Endothelial cell of coronary artery (primary cell): ENCODE data around the gene CHCHD10. TPM values are rescaled to one million over a fixed set of nuclear protein-coding genes. Genes with fewer than 3 reads are reported as not detected.

Experiments used
- total RNA-seq: library from RNA; depleted of rRNA; stranded (reverse); fragments of >200 nt; gene quantifications from 2 replicates; pipeline ENCODE4 v1.2.3, GENCODE V29; 2014

The CHCHD10 gene
- total RNA-seq: 4.3 and 8.4 TPM in 2 replicates

GRCh38 chr22:23767673-23768548 lies at the start of gene CHCHD10:
CHCHD10 (minus strand) TSS chr22:23767972; CDS start chr22:23767874, 98 bp downstream.

GRCh38 chr22:23786752-23787599 lies 19.2 kb upstream of the CHCHD10 start, which contains the start of gene SMARCB1:
SMARCB1 (plus strand) TSS chr22:23786966; CDS start chr22:23787170, 204 bp downstream.

GRCh38 chr22:23772649-23773473 lies 5.1 kb upstream of the CHCHD10 start, which contains the start of gene MMP11:
MMP11 (plus strand) TSS chr22:23772849; CDS start chr22:23772871, 22 bp downstream.

DNA sequence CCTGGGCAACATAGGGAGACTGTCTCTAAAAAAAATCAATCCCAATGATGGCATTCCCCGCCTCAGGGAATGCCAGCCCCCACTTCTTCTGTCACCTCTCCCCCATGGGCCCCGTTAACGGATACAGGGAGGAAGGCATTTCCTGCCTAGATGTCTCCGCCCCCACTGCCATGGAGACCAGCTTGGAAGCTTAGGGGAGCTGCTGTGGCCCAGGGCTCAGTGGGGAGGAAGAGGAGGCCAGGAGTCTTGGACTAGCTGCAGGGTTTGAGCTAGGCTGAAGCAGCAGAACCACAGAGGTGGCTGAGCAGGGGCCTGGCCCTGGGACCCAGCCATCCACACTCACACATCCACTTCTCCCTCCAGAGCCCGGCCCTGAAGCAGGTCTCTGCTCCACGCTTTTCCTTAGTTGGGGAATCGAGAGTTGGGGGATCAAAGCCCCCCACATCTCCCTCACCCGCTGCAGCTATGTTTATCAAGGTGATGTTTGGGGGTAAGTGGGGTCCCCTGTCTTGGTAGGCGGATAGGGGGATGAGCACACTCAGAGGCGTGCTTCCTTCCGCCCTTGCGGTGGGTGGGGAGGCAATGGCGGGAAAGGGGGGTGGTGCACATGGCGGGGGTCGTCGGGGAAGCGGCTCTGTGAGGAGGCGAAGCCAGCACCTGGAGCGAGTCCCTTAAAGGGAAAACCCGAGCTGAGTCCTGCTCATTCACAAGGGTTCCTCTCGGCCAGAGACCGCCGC lies 4.8 kb downstream of the CHCHD10 start, which contains the start of gene C22orf15:
TSS of gene C22orf15 (plus strand) at position 149 of the 737 bp plus-strand sequence. CDS start at position 466, 317 bp downstream.

GRCh38 chr22:23754220-23754919 lies 13.4 kb downstream of the CHCHD10 start, which contains the start of gene VPREB3:
VPREB3 (minus strand) TSS chr22:23754425; CDS start chr22:23754363, 62 bp downstream.

DNA sequence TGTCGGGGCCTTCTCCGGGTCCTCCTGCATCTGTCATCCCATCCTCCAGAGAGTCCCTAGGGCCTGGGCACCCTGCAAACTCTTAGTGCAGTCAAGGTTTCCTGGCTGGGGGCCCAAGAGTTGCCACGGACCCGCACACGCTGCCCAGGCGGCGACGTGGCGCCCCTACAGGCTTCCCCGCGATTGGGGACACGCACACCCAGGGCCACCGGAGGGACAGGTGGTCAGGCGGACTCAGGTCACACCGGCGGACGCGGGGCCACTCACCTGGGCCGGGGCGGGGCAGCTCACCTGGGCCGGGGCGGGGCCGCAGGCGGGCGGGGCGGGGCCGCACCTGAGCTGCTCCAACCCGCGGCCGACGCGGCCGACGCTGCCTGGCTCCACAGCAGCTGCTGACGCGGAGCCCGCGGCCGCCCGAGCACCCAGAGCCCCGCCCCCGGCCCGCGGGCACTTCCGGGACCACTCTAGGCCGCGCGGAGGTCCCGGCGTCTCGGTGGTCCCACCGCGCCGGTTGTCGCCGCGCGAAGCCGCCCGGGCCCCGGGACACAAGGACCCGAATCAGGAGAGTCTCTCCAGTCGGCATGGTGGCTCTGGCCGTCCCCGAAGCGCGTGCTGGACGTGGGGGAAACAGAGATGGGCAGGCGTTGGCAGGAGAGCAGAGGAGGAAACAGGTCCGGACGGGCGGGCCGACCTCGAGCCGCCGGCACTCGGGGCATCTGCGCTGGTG lies 16.9 kb downstream of the CHCHD10 start, which contains the start of gene ZNF70:
TSS of gene ZNF70 (minus strand) at position 399 of the 727 bp plus-strand sequence. CDS start 5,972 bp downstream, outside the sequence.

Other genes starting within 250 kb of the CHCHD10 start
- not detected in 2 replicates for gene IGLL1, start 187.7 kb downstream of the CHCHD10 start, total RNA-seq
- gene DRICH1, start 135.7 kb downstream of the CHCHD10 start, total RNA-seq: 0.09 TPM in 1 of 2 replicates, not detected in the other
- gene RGL4, start 77.0 kb downstream of the CHCHD10 start, total RNA-seq: not detected in 2 replicates
- gene ZNF70, start 16.9 kb downstream of the CHCHD10 start, total RNA-seq: 1.9 and 3.0 TPM in 2 replicates
- gene VPREB3, start 13.5 kb downstream of the CHCHD10 start, total RNA-seq: 0.18 TPM in 1 of 2 replicates, not detected in the other
- gene C22orf15, start 5.0 kb downstream of the CHCHD10 start, total RNA-seq: 0.63 TPM in 1 of 2 replicates, not detected in the other
- 8.0 and 8.6 TPM in 2 replicates for gene MMP11, start 4.9 kb upstream of the CHCHD10 start, total RNA-seq
- gene SMARCB1, start 19.0 kb upstream of the CHCHD10 start, total RNA-seq: 26.6 and 33.3 TPM in 2 replicates
- gene DERL3, start 71.0 kb upstream of the CHCHD10 start, total RNA-seq: 0.19 and 0.63 TPM in 2 replicates
- 4.7 and 5.1 TPM in 2 replicates for gene SLC2A11, start 89.9 kb upstream of the CHCHD10 start, total RNA-seq
- 349 and 403 TPM in 2 replicates for gene MIF, start 126.4 kb upstream of the CHCHD10 start, total RNA-seq
- 3.8 and 5.1 TPM in 2 replicates for gene GSTT2B, start 193.2 kb upstream of the CHCHD10 start, total RNA-seq
- gene DDTL, start 198.9 kb upstream of the CHCHD10 start, total RNA-seq: 2.4 and 2.5 TPM in 2 replicates
- gene DDT, start 206.5 kb upstream of the CHCHD10 start, total RNA-seq: 103 and 113 TPM in 2 replicates
- 0.38 TPM in 1 of 2 replicates, not detected in the other for gene GSTT2, start 212.2 kb upstream of the CHCHD10 start, total RNA-seq
- gene GSTT4, start 237.5 kb upstream of the CHCHD10 start, total RNA-seq: not detected in 2 replicates
- gene CABIN1, start 243.3 kb upstream of the CHCHD10 start, total RNA-seq: 26.2 and 46.3 TPM in 2 replicates